NCI-H82 (cell line): ENCODE measurements around the gene TRPV4.
A peak's percentile ranks its signal among the peaks of the same experiment; 100 is the strongest.

Source experiments
- DNase-seq: peaks from one replicate; lab custom pipeline; 2025; lab: John Stamatoyannopoulos, UW

The TRPV4 gene

GRCh38 chr12:109739747-109740693 is 93.2 kb downstream of the TRPV4 start:
- peak; percentile 59 for DNase-seq

- no peak for DNase-seq
These were observed 94.1 kb downstream of the TRPV4 start for GRCh38 chr12:109738878-109739665.

- DNase-seq, result no peak
These were observed 95.0 kb downstream of the TRPV4 start for GRCh38 chr12:109738209-109738608.

GRCh38 chr12:109737631-109738030 is 95.6 kb downstream of the TRPV4 start:
- peak; percentile 96 for DNase-seq

DNA sequence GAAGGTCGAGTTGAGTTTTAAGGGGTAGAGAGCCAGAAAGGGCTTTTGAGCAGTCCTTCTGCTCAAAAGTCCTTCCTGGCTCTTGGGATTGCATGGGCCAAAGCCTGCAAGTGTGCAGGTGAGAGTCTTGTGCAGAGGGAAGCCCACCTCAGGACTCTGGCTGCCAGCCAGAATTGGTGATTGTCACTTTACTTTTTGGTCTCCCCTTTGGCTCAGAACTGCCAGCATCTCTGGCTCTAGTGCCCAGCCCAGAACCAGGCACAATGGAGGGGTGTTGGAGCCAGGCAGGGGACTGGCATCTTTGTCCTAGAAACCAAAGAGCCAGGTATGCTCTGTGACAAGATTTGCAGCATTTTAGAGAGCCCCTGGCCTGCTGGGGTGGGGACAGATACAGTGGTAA is 96.1 kb downstream of the TRPV4 start:
- DNase-seq, result peak; percentile 46

DNA sequence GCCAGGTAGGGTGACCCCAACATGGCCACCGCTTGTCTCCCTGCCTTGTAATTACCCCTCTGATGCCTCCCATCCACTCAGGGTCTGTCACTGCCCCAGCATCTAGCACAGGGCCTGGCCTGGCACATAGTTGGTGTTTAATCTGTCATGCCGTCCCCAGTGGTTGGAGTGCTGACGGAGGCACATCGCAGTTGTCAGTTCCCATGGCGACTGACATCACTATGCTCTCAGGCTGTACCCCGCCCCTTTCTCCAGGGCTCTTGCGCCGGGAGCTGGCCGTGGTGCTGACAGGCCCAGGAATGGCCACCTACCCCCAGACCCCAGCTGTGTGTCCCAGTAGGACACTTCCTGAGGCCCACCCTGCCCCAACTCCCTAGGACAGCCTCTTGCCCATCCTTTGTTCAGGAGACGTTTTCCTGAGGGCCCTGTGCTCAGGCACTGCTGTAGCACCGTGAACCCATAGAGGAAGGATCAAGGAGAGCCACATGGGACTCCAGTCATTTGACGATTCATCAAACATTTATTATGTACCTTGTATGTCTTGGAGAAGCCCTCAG is 96.6 kb downstream of the TRPV4 start:
- peak; percentile 46 for DNase-seq

DNA sequence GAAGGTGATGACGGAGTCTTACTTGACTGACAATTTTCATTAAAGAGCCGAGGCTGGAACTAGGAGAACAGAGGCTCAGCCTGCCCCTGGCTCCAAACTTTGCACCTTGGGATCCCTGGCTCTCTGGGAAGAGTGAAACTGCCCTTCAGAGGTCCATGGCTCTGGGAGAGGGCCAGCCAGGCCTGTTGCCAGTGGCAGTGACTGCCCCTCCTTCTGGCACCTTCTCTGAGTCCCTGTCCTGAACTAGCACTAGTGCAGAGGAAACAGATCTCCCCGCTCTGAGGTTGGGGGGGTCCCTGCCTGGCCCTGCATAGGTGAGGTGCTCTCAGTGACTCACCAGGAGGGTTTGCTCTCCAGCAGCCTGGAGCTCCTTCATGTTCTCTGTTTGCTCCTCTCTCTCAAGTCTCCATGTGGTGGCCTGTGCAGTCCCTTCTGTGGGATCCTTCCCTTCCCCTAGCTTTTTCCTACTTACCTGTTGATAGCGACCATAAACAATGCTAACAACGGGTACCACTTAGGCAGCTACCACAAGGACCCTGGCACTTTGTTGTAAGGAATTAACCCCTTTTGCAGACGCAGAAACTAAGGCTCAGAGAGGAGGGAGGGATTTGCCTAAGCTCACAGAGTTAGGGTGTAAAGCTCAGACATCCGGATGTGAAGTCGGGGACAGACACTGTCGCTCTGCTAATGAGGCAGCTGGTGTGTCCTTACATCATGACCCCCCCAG is 97.2 kb downstream of the TRPV4 start:
- DNase-seq, result no peak

GRCh38 chr12:109735051-109735521 is 98.1 kb downstream of the TRPV4 start:
- no peak for DNase-seq

DNA sequence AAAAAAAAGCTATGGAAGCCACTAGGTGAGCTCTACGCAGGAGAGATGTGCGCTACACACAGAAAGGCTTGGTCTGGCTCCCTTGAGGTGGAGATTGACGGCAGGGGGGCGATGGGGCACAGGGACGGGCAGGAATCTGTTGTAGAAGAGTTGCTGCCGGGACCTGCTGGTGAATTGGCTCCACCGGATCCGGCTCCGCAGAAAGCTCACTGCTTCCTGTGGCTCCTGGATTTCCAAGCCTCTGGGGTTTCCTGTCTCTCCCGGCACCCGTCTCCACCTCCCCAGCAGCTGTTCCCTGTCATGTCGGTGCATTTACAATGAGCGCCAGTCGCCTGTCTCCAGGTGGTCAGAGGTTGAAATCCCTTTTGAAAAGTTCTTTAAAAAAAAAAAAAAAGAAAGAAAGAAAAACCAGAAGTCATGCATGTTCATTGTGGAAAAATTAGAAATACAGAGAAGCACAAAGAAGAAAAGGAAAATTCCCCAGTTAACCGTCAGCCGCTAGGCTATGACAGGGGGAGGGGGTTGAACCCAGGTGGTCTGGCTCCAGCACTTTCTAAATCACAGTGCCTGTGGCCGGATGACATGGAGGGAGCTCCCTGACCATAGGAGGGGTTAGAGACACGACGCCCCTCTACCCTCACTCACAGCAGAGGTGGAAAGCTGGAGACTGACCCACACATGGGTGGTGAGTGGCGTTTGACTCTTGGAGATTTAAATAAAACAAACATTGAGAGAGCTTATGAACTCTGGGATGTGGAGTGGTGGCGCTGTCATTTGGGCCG is 98.8 kb downstream of the TRPV4 start:
- peak; percentile 85 for DNase-seq
